GM12865 (cell line): ENCODE data around the gene TCF4.
A peak's percentile ranks its signal among the peaks of the same experiment; 100 is the strongest.

Experiments used
- DNase-seq: peaks from one replicate; pipeline ENCODE4 v3.0.0; 2010; ENCODE audit warnings: low read depth
- H3K4me3 ChIP-seq: 2 replicates; pipeline ENCODE4 v1.5.1; 2011; ENCODE audit warnings: mild to moderate bottlenecking, low read depth, low read length, control low read depth
- CTCF ChIP-seq: IDR thresholded peaks from 2 replicates; pipeline ENCODE4 v1.5.1; 2011; ENCODE audit warnings: low read length, control low read depth, low read depth, inconsistent platforms; ENCODE audit not compliant: insufficient read depth; ENCODE audit errors: missing control alignments

The TCF4 gene

DNA sequence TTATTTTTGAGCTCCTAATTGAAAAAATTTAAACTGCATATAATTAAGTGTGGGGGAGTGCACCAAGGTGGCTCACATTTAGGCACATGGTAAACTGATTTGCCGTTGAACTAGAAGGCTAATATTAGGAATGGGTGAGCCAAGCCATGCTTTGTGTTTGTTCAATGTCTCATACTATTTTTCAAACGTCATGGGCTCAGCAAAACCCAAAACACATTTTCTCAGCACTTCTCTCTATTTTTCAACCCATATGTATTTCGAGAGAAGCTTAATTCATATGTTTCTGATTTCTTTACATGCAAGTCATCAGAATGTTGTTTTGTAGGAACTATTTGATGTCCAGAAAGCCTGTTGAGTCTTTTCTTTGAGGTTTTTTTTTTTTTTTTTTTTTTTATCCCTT, 291.2 kb downstream of the TCF4 start:
- no peak for TF ChIP-seq CTCF
- DNase-seq: no peak
- no peak overlapping the region for H3K4me3 ChIP-seq

DNA sequence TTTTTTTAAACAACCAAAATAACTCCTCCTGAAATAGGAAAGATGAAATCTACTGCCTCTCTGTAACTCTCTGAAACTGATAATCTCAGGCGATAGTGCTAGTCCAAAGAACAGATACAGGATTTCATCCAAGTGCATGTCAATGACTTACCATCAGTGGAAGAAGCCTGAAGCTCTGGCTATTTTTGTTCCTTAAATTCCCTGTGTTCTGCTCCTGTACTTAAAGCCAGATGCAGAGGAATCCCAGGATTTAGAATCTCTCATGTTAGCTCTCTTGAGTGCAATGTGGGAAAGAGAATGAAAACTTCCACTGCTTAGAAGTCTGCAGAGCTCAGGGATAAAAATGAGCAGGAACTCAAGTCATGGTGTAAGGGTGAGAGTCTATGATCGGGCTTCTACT, 291.9 kb downstream of the TCF4 start:
- H3K4me3 ChIP-seq: no peak overlapping the region
- no peak for DNase-seq
- no peak for TF ChIP-seq CTCF

DNA sequence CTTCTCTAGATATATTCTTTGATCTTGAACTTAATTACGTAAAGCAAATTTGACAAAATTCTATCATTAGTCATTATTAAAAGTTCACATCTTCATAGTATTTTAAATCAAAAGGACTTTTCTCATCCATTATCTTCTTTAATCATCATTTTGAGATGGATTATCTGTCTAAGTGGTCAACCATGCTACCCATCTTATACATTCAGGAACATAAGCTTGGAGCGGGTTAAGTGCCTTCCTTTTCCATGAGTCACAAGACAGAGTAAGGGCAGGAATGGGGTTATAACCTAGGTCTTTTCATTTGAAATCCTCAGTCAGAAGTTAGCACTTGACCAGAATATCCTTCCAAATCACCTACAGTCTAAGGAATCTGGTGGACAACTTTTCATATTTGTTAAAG, 297.1 kb downstream of the TCF4 start:
- TF ChIP-seq CTCF: no peak
- no peak for DNase-seq
- no peak overlapping the region for H3K4me3 ChIP-seq

DNA sequence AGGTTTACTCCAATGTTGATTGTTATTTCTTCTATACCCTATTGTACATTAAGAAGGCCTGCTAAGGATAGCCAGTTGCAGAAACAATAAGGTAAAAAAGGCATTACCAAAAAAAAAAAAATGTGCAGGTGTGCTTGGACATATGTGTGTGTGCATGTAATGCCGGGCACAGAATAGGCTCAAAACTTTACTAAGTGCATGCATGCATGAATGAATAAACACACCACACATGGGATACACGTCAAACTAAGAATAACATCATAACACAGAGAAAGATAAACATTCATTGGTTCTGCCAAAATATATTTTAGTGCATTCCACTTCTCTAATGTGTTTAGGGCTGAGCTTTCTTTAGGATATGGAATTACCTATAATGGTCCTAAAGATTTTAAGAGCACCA, 298.2 kb downstream of the TCF4 start:
- no peak overlapping the region for H3K4me3 ChIP-seq
- TF ChIP-seq CTCF: no peak
- DNase-seq: peak; percentile 42

GRCh38 chr18:55289048-55289447, 298.9 kb downstream of the TCF4 start:
- TF ChIP-seq CTCF: no peak
- no peak overlapping the region for H3K4me3 ChIP-seq
- no peak for DNase-seq

GRCh38 chr18:55287935-55288868, 299.8 kb downstream of the TCF4 start:
- no peak overlapping the region for H3K4me3 ChIP-seq
- no peak for TF ChIP-seq CTCF
- no peak for DNase-seq
